NCI-H526 (cell line): ENCODE results near the gene SDHC.

ENCODE experiments used
- DNase-seq, 2 experiments: peaks; one replicate each; lab custom pipeline; 2025; lab: John Stamatoyannopoulos, UW

Gene SDHC, protein sequence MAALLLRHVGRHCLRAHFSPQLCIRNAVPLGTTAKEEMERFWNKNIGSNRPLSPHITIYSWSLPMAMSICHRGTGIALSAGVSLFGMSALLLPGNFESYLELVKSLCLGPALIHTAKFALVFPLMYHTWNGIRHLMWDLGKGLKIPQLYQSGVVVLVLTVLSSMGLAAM

DNA sequence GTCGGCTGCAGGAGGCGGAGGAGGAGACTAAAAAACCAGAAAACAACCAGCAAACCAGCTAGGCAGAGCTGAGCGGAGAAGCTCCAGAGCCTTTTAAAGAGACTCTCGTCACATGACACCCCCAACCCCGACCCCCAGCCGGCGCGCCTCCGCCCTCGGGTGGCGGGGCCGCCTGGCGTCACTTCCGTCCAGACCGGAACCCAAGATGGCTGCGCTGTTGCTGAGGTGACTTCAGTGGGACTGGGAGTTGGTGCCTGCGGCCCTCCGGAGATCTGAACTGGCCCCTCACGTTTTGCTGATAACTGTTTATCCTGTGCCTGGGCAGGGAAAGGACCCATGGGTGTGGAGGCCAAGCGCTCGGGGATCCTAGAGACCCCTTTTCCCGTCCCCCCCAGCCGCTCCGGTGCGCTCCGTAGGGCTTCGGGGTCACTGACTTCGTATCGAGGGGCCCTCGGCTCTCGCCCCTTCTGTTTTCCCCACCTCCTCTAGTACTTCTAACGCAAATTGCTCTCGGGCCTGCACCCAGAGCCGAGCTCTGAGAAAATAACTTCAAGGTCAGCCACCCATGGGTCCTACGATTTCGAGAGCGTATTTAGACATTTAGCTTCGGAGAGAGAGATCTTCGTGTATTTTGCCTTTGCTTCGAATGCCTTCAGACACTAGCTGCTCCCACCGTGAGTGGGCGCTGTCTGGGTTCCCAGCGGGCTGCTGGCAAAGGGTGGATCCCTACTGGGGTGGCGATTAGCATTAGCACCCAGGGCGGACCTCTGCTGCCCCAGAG is at the start of gene SDHC:
TSS of gene SDHC (plus strand) at position 181 of the 781 bp plus-strand sequence. CDS start at position 206, 25 bp downstream.
- DNase-seq, result peak; percentile 90 to 98

DNA sequence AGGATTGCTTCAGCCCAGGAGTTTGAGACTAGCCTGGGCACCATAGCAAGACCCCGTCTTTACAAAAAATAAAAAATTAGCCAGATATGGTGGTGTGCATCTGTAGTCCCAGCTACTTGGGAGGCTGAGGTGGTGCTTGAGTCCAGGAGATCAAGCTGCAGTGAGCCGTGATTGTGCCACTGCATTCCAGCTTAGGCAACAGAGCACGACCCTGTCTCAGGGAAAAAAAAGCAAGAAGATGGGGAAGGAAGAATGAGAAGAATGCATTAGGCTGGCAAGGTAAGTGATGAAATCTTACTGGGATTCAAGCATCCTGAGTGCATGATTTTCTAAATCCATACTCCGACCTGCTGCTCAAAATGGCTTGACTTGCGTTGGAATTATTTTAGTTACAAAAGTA is 48.9 kb upstream of the SDHC start:
- DNase-seq, result no peak

DNA sequence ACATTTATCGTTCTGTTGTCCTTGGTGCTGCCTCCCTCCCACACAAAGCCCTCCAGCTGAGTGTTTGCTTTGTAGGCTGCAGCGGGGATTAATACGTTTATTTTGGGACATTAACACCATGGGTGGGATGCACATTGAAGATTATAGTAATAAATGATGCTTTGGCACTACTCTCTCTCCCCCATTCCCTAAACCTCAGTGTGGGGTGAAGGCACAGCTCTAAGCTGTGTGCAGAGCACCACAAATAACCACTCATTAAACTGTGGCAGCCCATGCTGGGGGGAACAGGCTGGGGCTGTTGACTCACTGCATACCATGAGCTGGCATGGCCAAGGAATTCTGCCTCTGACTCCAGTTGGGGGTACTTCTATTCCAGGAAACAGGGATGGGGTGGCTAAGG is 48.0 kb upstream of the SDHC start:
- DNase-seq, result no peak

DNA sequence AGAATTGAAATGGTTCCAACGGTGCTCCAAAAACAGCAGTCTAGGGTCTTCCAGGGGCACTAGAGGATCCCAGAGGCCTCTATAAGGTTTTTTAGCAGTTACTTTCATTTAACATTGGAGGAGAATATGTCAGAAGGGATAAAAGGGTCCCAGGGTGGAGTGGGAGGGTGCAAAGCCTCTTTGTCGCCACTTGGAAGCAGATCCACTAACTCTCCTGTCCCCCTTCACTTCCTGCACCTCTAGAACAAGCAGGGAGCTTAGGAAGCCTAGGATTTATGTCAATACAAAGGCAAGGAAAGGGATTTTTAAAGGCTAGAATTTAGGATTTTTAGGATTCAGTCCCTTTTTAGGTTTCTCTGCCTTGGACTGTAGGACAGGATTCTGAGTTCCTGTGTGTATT is 47.3 kb upstream of the SDHC start:
- DNase-seq, result no peak

DNA sequence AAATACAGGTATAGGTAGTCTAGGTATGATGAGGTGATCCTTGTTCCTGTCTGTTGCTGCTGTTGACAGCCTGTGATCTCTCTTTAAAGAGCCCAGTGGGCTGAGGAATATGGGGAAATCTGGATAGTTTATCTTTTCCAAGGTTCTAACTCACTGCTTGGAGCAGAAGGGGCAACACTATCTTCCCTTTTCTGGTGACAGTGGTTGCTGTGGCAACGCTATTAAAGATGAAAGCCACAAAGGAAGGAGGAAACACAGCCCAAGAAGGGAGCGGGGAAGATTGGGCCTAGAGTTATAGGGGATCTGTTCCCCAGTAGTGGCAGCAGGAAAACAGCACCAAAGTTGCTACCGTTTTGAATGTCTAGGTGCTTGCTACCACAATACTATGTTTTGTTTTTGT is 46.9 kb upstream of the SDHC start:
- DNase-seq, result peak in 1 of 2 experiments; percentile 20

DNA sequence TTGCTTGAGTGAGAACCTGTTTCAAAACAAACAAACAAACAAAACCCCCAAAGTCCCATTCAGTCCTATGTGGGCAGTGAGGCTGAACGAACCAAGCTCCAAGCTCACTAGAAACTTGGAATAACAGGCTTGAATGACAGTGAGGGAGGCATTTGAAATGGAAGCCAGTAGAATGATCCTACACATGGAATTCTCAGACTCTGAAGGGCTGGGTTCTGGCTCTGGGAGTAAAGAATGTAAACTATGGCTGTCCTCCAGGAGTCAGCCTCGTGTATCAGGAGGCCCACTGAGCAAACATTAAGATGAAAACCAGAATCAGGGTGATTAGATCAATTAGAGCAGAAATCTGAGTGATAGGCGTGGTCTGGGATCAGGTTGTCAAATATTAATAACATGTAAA is 40.8 kb upstream of the SDHC start:
- DNase-seq, result no peak

DNA sequence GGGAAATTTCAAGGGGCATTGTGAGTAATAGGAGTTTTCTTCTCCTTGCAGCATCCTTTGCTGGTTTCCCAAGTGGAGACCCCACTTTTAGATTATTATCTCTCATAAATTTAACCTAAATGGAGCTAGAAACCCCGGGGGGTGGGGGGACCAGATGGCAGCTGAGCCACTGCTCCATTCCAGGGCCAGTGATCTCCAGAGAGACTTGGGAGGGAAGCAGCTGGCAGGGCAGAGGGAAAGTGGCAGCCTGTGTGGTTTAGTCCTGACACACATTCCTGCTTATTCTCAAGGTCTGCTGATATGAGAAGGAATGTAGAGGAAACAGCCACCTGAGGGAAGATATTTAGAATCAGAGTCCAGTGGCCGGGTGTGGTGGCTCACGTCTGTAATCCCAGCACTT is 39.3 kb upstream of the SDHC start:
- no peak for DNase-seq

DNA sequence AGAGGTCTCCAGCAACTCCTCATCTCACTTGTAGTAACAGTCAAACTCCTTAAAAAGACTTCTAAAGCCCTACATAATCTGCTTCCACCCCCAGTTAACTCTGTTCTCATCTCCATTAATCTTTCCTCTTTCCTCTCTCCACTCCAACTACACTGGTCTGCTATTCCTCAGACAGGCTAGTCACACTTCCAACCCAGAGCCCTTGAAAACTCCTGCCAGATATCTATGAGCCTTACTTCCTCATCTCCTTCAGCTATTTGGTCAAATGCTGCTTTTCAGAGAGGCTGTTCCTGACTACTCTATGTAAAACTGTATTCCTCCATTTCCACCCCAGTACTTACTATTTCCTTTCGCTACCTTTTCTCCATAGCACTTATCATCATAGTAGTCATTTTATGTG is 31.2 kb upstream of the SDHC start:
- peak in 1 of 2 experiments; percentile 20 for DNase-seq

DNA sequence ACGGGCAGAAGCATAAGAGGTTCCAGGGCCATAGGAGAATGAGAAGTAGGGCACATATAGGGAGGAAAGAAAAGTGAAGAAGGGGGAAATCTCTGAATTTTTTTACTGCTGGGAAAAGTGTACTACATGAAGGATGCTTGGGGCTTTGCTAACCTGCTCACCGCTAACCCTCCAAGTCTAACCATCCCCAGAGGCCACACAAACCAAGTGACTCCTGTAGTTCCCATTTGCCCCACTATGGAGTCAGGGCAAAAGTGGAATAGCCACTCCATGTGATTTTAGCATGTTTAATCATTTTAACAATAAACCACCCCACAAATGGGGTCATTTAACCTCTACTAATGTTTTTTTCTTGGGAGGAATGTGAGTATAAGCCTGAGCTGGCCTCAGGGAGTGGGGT is 29.1 kb upstream of the SDHC start:
- no peak for DNase-seq

DNA sequence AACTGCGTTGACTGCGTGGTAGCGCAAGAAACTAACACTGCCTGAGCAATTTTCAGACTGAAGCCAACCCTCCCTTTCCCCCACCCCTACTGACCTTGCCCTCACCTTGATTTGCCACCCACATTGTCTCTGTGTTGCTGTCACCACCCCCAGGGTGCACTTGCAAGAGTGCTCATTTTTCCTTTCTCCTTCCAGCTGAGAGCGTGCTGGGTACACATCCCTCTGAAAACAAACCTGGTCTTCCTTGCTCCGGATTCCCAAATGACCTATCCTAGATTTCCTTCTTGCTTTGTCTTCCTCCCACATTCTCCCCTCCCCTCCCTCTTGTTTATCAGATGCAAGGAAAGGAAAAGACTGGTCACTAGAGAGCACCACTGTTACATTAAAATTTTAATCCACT is 28.7 kb upstream of the SDHC start:
- no peak for DNase-seq

DNA sequence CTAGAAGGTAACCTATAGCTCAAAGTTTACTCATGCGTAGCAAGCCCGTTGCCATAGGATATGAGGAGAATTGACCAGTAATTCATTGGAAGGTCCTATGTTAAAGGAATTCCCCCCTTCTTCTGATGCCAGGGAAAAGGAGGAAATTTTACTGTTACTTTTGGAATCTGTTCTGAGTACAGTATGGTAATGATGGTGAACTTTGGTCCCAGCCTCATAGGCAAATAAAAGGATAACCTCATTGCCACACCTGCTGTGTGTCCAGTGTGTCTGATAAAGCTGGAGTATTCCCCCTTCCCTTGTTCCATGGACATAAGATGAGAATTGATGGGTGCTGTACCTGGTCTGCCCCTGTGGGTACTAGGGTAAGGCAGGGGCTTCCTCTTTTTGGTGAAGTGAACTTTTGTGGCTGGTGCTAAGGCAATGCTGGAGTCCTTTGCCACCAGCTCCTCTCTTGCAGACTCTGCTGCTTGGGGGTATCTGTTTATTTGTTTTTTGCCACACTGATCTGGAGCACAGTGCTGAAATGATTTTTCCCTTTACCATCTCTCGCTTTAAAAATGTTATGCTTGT is 26.6 kb upstream of the SDHC start:
- peak; percentile 20 to 73 for DNase-seq

DNA sequence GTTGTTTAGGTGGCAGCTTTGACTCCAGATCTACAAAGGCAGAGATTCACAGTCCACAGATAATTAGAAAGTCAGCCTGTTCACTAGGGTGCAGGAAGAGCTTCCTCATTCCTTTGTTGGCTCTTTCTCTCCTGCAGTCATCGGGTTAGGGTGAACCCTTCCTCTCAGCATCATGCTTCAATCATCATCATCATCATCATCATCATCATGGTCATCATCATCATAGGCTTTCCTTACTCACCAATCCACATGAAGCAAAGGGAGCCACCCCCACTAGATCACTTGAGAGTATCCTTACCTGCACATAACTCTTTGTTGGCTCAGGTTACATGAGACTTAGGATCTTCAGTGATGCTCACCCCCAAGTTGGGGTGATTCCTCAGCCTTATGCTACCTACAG is 23.4 kb upstream of the SDHC start:
- no peak for DNase-seq

DNA sequence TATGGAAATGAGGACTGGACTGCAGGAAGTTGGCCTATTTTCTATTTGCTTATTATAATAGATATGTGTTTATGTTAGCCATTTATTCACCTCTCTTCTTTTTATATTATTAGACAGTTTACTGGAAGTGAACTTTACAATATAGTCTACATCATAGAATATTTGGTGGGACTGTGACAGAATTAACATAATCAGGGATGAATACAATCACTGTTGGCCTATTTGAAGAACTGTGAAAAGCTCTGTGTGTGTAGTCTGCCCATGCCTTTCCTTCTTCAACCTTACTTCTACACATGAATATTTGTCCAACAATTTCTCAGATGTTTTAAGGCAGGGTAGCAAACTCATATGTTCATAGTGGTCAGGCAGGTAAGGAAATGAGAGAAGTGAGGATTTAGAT is 16.8 kb upstream of the SDHC start:
- no peak for DNase-seq

DNA sequence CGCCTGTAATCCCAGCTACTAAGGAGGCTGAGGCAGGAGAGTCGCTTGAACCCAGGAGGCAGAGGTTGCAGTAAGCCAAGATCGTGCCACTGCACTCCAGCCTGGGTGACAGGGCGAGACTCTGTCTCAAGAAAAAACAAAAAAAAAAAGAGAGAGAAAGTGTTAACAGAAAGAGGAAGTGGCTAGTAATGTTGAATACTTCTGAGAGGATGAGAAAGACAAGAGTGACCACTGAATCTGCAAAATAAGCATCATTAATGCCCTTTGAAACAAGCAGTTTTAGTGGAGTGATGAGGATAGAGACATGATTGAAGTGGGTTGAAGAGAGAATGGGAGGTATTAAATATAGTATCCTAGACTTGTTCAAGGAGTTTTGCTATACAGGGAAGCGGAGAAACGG is 16.1 kb upstream of the SDHC start:
- DNase-seq, result no peak

DNA sequence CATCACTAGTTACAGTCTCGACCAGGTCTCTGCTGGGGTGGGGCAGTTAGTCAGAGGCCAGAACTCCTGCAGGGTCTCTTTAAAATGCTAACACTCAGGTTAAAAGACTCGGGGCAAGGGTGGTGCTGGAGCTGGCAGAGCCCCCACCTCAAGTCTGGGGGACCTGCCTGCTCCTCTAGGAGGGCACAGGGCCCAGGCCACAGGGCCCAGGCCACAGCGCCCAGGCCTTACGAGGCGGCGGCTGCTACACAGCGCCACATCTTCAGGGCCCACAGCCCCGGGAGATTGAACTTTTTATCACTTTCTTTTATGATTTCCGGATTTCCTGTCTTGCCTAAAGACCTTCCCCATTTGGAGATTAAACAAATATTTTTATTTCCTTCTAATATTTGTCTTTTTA is 14.8 kb upstream of the SDHC start:
- no peak for DNase-seq

DNA sequence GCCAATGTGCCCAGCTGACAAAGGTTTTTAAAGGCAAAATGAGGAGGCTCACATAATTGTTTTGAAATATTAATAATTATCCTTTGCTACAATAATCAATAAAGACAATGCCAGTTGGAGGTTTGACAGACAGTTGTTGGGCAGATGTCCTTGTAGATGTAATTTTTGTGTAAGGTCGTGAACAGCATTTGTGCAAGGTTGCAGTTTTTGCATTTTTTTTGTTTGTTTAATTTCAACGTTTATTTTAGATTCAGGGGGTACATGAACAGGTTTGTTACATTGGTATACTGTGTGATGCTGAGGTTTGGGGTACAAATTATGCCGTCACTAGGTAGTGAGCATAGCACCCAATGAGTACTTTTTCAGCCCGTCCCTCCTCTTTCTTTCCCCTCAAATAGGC is 13.7 kb upstream of the SDHC start:
- no peak for DNase-seq

DNA sequence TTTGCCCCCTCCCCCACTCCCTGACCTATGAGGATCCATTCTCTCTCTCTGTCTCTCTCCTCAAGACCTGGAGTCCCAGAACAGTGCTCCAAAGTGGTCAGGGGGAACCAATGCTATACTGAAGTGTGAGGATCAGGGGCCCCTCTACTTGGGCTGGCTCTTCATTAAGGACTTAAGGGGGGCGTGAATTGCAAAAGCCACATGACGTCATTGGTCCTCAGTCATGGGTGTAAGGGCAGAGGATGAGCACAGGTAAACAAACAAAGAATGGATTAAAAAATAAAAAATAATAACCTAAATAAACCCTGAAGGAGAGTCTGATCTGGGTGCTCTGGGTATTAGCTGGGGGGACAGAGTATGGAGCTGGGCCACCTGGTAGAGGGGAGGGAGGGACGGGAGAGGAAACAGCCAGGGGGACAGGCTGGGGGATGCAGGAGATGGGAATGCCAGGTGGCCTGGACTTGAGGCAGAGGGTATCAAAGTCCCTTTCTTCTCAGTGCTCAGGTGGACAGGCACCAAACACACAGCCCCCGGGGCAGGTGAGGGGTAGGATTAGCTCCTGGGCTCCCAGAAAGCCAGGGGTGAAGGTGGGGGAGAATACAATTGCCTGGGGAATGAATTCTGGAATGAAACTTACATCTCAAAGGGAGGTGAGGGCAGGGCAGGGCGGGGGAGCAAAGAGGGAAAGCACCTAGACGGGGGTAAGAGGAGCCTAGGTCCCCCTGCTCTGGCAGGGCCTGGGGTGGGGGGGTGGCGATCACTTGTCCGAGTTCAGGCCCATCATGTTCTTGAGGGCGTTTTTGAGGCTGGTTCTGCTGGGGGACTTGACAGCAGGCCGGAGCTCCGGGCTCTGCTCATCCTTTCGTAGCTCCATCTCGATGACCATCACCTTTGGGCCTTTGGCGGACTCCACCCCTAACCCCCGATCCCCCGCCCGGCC is 9.0 kb upstream of the SDHC start:
- peak in 1 of 2 experiments; percentile 40 for DNase-seq

DNA sequence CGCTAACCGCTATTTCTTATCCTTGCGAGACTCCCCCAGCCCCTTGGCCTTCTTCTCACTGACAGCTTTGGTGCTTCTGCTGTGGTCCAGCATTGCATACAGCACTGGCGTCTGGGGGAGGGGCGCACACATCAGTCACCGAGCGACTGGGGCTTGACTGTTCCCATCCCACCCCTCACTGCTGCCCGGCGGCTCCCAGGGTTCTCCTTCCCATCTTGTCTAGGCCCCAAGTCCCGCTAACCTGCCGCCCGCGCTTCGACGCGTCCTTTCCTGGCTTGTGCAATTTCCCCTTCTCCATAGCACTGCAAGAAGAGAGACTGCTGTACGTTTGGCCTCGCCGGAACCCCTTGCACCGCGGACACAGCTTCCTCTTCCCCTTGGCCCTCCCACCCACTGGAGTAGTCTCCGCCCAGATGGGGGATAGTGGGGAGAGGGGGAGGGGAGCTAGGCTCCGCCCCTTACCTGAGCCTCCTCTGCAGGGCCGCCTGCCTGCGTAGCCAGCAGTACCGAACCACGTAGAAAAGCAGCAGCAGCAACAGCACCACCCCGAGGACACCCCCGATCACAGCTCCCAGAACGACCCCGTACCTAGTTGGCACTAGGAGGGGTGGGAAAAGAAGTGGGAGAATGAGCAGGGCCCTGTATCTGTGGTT is 8.2 kb upstream of the SDHC start:
- peak; percentile 94 to 98 for DNase-seq

DNA sequence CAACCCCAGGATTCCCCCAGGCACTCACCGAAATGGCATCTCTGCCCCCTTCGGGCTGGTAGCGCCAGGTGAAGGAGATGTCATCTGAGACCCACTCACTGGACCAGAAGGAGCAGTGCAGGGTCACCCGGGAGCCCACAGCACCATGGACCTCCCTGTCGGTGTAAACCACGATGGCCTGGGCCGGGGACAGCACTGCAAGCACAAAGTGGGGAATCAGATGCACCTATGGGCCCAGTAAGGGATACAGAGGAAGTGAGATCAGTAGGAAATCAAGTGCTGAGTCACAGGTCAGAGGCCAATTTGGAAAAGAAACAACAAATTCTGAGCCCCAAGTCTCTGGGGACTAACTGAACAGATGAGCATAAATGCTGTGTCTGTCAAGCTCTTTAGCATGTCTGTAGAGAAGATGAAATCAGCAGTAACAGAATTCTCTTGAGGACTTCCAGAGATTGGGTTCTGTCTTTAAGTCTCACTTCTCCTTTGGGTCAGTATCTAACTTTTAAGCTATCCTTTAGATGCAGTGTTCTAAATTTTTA is 6.9 kb upstream of the SDHC start:
- DNase-seq, result peak in 1 of 2 experiments; percentile 36

DNA sequence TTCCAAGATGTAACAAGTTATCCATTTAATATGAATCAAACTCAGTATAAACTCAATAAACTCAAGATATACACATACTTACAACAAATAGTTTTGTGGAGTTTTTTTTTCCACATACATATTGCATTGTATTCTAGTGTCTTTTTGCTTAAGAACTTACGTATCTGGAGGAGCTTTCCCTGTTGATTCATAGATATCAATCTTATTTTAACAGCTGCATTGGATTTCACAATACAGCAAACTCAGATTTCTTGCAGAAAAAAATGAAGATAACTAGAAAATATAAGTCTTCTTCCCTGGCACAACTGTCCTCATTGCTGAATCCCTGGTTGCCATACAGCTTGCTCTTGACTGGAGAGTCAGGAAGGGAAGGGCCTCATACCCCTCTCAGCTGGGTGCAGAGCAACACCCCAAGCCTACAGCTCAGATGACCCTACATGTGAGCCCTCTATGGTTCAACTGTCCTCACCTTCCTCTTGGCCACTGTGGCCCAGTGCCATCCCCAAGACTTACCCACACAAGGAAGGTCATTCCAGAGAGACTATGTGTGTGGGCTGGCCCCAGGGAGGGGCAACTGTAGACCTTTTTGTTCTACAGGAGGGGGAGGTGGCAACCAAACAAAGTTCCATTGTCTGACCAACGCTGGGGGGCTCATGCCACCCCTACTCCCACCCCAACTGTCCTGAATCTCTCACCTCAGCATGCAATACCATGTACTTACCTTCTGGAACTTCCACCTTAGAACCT is 6.1 kb upstream of the SDHC start:
- no peak for DNase-seq

DNA sequence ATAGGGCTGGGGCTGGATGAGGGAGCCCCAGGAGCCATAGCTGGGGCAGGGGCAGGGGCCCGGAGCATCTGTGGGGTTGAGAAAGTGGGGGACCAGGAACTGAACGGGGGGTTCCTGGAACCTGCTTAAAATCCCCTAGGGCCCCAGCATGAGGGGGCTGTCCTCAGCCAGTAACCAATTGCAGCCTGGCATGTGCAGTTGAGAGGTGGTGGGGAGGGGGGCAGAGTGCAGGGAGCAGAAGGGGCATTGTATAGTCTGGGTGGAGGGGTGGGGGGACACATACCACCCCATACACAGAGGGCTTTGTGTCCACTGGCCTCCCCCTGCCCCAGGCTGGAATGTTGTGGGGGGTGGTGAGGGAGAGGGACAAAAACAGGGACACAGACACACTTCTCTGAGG is 4.3 kb upstream of the SDHC start, which contains the start of gene MPZ:
TSS of gene MPZ (minus strand) at position 101 of the 400 bp plus-strand sequence. CDS start at position 38, 63 bp downstream.
- DNase-seq, result no peak
